Measurements from ENCODE around the gene VILL.

The VILL gene

DNA sequence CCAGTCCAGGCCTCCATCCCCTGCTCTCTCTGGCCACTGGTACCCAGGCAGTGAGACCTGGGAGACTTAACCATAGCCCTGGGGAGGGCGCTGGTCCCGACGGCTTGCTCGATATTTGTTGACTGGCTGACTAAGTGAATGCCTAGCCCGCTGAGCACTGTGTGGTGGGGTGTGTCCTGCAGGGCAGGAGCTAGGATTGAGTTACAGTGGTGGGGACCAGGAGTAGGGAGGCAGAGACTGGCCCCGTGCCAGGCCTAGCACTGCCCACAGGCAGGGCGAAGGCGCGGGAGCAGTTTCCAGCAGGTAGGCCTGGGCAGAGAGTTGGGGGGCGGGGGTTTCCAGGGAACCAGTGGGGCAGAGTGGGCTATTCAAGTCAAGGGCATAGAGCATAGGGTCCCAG, at the start of gene VILL:
Gene VILL, plus strand, starts transcription at position 260 of the 400 bp plus-strand sequence. CDS start 2,887 bp downstream, outside the sequence.
- DNase-seq (ENCODE audit: low spot score): peak; percentile 71

DNA sequence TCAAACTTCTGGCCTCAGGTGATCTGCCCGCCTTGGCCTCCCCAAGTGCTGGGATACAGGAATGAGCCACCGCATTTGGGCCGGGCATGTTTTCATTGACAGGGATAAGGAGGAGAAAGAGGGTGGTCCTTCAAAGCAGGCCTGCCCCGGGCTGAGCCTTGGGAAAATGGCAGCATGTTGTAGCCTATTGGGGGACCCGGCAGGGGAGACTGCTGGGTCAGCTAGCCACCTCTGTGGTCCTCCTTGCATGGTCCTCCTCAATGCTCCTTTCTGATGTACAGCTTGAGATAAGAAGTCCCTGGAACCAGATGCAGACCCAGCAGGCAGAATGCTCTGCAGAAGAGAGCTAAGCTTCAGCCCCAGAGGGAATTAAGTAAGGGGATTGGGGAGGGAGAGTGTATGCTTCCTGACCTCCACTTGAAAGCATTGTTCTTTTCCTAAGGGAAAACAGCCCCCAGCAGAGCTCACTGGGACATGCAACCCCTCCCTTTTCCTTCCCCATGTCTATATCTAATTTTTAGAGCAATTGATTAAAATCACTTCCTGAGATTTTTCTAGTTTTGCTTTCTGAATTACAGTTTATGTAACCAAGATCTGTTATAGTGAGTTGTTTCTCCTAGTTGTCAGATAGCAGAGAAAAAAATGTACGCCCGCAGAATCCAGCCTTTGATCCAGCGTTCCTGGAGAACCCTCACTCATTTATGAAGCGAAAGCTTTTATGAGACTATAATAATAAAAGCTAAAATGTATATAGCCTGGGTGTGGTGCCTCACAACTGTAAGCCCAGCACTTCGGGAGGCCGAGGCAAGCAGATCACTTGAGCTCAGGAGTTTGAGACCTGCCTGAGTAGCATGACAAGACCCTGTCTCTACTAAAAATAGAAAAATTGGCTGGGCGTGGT, 48.7 kb upstream of the VILL start:
- DNase-seq (ENCODE audit: low spot score): peak; percentile 79

DNA sequence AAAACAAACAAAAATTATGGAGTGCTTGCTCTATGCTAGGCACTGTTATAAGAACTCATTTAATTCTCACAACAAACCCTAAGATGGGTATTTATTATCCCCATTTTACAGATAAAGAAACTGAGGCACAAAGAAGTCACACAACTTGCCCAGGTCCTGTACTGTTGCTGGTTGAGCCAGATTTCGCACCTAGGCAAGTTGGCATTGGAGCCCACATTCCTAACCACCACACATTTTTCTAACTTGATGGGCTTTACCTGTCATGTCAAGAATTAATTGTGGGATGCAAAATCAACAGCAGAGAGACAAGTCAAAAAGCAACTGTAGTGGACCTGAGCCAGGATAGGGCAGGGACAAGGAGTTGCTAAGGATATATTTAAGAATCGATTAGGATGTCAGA, 47.9 kb upstream of the VILL start:
- DNase-seq (ENCODE audit: low spot score): no peak

DNA sequence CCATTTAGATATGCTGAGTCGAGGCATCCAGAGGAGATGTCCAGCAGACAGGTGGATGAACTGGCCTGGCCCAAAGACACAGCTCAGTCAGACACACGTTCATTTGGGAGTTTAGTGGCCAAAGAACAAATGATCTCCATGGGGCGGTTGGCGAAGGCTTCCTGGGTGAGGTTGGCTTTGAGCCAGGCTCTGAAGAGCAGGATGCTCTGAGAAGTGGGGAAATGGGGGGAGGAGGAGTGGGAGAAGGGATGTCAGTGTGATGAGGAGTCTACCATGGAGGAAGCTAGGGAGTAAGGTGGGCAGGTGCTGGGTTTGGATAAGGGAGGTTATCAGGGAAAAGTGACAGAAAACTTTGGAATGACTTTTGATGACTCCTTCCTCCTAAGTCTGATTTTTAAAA, 47.5 kb upstream of the VILL start:
- no peak for DNase-seq (ENCODE audit: low spot score)

DNA sequence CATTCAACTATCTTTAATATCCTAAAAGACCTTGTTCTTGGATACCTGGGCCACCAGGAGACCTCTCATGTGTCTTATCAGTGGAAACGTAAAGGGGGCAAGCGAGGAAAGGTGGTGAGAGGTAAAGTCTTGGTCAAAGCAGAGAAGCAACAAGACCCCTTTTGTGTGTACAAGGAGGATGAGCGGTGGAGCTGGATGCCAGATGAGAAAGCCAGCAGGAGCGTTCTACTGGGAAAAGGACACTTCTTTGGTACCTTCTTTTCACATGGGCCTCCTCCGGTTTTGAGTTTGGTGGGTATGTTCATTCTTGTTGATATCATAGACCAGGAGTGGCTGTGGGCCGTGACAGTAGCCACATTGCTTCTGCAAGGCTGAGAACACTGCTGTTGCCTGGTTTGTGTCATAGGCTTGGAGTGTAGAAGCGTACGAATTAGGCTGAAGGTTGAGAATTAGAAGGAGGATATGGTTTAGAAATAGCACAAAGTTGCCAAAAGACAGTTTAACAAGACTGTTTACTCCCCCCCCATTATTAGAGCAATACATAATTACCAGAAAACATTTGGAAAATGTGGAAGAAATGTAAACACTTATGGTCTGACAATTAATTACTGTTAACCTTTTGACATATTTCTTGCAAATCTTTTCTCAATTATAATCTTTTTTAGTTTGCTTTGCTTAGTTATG, 46.8 kb upstream of the VILL start:
- DNase-seq (ENCODE audit: low spot score): no peak

DNA sequence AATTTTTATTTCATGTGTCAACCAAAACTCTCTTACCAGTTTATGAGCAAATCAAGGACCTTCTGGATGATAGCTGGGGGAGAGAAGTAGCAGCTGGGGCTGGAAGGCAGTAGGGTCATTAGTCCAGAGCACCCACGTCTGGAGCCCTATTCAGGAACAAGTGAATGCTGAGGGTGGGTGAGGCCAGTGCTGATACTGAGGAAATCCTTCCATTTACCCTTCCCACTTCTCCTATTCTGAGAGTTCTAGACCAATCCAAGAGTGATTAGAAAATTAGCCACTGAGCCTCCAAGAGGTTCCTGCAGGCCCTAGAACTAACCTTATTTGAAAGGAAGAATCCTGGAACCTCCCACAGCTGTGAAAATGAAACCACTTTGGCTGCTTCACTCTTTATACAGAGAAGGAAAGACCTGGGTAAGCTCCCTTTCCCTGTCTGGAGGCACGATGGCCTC, 46.2 kb upstream of the VILL start:
- peak; percentile 64 for DNase-seq (ENCODE audit: low spot score)

DNA sequence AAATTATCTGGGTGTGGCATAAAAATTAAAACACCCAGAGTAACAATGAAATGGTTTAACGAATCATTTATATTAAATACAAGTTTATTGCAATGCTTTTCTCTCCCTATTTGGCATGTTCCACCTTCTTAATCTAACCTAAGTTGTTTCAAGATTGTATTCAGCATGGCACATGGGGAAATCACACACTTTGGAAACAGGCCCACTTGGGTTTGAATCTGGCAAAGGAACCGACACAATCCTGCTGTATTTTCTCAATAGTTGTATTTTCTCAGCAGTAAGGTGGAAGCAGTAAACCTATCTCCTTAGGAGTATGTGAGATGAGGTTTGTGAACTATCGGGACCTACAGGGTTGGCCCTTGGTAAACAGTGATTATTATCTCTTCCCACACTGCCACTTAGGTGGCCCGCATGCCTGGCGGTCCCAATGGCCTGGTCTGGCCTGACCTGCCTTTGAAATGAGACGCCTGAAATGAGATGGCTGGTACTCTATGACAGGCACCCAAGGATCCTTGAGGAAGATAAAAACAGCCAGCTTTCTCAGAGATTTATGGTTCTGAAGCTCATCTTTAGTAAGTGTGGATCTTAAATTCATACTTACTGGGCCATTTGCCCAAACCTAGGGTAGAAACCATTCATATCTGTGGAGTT, 45.3 kb upstream of the VILL start:
- peak; percentile 64 for DNase-seq (ENCODE audit: low spot score)

DNA sequence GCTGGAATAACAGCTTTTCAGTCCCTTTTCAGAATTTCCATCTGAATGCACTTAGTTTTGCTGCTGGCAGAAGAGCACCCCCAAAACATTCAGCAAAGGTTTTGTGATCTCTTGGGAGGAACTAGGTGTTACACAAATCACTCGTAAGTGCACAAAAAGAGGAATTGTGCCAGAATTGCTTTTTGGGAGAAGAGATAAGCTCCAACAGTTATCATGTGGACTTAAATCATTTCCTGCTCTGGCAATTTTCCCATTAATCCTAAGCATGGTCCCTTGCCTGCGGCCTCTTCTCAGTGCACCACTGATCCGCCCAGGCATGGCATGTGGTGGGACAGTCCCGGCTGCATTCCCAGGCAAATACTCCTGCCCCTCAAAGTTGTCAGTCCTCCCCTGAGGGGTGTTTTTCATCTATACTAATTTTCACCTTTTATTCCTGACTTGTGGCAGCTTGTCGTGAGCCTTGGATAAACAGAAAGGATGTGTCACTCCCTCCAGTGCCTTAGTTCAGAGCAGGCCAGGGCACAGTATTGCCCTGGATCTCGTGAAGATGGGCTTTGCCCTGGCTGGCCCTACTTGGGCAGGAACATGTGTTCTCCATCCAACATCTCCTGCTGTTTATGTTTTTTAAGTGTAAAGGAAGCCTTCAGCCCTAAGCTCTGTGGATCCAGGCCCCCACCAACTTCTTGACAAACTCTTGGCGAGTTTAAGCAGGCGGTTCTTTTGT, 44.6 kb upstream of the VILL start:
- DNase-seq (ENCODE audit: low spot score): peak; percentile 74

DNA sequence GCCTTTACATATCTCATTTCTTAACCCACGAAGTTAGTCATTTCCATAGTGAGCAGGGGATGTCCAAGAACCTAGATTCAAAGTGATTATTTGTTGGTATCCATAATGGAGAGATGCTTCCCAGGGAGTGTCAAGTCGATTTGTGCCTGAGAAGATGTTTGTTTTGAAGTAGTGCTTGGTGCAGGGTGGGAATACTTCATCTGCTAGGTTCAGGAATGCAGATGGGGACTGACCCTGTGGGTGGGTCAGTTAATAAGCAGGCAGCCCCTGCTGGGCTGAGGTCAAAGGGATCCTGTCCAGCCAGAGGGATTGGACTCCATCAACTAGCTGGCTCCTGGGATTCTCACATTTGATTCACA, 44.1 kb upstream of the VILL start:
- DNase-seq (ENCODE audit: low spot score): no peak

DNA sequence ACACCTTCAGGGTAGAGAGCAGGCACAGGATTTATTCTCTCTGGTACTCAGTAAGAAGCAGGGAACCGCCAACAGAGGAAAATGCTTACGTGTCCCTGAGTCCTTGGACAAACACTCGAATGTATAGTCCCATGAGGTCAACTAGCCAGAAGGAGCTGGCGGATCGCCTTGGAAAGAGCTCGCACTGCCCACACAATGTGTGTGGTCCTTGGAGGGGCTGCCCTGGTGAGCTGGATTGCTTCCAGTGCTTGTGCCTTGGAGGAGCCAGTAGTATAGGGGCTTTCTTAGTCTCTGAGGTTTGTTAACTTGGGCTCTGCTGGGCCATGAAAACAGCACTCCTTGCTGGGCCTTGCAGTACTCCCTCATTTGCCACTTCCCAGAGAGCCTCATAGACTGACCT, 40.7 kb upstream of the VILL start:
- no peak for DNase-seq (ENCODE audit: low spot score)

DNA sequence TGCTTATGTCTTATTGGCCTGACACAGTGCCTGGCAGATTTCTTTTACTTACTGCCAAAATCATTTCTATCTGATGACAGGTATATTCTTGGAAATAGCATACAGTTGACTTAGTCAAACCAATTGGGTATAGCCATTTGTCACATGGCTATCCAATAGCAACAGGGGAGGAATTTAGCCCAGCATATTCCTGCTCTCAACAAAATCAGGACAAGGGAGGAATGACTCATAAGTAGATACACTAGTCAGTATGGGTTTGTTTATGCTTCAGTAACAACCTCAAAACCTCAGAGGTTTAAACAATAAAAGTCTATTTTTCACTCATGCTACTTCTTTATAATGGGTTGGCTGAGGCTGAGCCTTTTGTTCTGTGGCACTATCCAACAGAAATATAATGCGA, 38.0 kb upstream of the VILL start:
- DNase-seq (ENCODE audit: low spot score): no peak

DNA sequence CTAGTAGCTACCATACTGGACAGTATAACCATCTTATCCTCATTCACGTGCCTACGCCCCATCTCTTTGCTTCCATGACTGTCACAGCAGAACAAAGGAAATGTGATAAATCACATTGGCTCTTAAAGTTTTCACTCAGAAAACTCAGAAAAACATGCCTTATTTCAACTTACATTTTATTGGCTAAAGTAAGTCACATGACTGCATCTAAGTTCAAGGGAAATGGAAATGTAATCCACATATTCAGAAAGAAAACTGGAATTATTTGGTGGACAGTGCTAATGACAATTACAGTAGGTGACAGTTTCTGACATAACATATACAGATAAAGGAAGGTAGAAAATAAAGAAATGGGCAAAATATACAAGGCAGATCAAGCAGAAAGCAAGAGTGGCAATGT, 37.4 kb upstream of the VILL start:
- DNase-seq (ENCODE audit: low spot score): no peak

DNA sequence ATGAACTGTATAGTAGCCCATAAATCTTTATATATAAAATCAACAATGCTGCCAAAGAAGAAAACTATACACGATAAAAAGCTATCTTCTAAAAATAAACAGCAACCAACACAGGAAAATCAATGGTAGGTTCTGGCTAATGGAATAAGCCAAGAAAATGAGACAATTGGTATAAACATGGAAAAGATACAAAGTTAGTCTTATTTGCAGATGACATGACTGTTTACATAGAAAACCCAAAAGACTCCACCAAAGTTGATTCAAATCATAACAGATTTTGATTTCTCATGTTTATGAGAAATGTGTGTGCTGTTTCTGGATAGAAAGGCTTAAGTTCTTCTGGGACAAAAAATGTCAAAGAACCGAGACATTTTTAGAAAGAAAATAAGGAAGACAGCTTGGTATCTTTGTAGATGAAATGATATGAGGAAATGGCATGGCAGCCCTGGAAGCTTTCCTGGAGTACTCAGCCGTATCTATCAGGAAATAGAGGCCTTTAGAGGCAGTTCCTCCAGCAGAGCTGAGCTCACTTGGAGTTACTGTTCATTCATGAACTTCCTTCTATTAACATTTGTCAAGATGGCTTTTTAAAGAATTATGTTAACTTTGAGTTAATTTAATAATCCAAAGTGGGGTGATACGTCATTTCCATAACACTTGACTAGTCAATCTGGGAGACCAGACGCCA, 36.7 kb upstream of the VILL start:
- DNase-seq (ENCODE audit: low spot score): no peak

DNA sequence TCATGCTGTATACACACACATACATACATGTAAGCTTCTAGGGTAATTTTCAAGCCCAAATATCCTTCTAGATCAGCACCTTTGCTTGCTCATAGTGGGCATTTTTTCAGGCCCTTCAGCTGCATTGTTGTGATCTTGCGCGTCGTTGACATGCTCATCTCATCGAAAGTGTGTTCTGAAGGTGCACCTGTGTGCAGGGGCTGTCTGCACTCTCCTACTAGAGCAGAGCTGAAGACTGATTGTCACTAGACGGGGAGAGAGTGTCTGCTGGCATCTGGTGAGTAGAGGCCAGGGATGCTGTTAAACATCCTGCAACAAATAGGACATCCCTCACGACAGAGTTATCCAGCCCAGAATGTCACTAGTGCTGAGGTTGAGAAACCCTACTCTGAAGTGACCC, 35.7 kb upstream of the VILL start:
- no peak for DNase-seq (ENCODE audit: low spot score)

DNA sequence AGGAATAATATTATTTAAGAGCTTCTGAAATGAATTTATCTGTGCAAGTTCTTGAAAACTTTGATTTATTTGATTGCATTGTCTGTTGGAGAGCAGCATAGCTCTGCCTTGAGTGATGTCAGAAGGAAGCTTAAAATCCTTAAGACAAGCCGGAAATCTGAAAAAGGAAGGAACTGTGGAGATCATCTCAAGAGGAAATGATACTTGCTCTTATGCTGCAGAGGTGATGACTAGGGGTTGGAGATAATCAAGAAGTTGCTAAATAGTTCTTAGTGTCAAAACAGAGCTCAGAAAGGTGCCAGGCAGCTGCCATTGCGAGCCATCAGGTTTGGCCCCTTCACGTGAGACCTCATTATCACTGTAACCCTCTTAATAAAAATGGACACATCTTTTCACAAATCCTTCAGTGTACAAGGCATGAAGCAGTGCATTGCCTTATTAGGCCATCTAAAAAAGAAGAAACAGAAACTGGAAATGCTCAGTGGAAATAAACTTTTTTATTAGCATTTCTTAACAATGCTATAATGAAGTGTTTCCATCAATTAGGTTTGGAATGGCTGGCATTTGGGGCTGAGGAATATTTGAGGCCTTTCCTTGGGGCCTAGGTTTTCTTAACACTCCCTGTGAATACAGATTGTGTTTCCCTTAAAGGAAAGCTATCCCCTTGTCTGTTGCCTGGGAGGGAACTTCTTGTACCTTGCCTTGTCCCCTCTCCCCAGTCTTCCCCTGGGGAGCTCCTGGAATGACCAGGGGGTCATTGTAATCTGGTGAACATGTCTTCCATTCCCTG, 34.5 kb upstream of the VILL start:
- DNase-seq (ENCODE audit: low spot score): no peak

DNA sequence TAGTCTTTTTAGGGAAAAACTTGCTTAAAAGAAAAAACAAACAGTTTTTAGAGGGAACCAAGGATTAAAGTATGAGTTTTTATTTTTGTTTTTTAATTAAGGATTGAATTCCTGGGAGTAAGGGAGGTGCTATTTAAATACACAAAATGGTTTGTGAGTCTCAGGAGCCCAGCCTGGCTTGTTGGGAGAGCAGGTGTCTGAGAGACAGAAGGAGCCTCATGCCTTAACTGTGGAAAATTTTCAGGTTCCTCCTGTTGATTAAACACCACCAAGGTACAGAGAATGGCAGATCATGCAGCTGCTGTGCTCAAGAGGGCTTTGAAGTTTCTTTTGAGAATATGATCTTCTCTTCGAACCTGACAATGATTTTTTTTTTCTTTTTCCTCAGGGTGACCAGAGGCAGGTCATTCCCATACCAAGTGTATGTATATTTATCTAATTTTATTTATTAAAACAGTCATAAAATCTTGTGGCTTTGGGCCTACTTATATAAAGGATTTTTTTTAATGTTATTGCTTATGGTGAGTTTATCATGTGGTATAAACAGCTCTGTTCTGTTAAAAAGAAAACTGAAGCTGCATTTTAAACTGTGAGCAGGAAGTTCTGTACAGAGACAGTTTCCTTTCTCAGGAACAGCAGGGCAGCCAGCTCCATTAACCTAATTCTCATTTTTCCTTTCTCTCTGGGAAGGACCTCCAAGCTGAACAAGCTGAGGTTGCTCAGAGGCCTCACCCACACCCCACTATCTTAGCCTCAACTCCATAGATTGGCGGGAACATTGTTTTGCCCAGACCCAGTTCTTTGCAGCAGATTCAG, 33.7 kb upstream of the VILL start:
- DNase-seq (ENCODE audit: low spot score): no peak

DNA sequence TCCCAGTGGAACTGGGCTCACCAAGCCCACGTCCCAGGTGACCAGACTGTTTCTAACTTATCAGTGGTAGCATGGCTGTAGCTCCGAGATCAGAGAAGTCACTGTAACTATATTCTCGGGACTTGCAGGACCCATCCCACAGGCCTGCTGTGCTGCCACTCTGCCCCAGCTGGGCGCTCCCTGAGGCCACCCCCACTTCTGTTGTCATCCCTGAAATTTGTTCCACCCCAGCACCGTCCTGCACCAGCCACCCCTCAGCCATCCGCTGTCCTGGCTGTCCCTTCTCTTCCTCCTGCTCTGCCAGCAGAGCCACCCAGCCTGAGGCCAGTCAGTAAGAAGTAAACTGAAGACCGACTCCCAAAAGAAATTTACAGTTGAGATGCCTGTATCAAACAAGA, 33.0 kb upstream of the VILL start:
- no peak for DNase-seq (ENCODE audit: low spot score)

DNA sequence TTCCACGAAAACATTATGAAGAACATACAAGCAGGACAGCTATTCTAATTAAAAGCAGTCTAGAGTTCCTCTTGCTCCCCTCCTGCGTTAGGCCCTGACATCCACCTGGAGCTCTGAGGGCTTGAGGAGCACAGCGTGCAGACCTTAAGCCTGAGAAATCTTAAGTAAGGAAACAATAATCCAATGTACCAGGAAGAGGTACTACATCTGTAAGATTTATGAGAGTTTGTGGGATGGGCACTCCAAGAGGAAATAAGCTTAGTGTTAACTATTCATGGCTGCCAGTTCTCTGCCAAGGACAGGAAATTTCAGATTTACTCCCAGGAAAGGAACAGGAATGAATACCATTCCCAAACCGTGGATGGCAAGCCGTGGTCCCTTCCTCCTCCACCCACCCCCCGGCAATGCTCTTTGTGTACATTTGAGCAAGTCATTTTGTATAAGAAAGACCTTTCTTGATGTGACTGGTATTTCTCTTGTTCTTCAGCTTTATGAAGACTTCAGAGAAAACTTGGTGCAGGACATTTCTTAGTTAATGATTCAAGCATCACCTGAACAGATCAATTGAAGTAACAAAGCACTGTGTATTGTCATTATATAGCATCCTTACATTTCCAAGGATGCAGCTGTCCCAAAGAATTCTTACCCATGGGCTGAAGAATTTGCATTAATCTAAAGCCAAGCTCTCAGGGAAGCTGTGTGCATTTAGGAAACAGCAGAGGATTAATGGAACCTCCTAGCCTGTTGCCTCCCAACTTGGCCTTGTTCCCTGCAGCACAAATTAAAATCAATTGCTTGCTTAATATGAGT, 28.8 kb upstream of the VILL start:
- DNase-seq (ENCODE audit: low spot score): no peak

DNA sequence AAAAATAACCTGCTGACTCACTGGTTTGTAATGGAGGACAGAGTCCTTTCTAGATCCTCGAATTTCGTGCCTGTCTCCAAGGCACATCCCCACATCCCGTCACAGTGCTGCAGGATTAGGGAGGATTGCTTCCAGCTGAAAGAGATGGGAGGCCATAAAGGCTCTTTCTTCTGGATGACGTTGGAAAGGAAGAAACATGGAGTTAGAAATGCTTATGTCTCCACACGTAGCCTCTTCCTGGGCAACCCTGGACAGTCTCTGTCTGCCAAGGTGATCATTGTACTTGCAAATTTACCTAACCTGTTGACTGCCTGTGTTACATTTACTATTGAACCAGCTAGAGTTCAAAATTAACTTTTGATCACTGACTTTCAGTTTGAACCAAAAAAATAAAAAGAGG, 27.6 kb upstream of the VILL start:
- no peak for DNase-seq (ENCODE audit: low spot score)
